Activated B cell treated with CpG ODN at 0.5 μM for 24 hours (primary cell): Measurements from ENCODE around the gene LRIG1. TPM values are rescaled to one million over a fixed set of nuclear protein-coding genes. Genes with fewer than 3 reads are reported as not detected.

Source experiments
- ATAC-seq: fragments of 200-7000 bp; cut with Tn5 transposase; one replicate; pipeline ENCODE4 v1.10.0; 2021; ENCODE audit warnings: low read depth, mild to moderate bottlenecking, moderate library complexity
- CTCF ChIA-PET: fragments of 350-600 bp; sonication (Branson Sonifier 250); formaldehyde crosslinking; loops from one replicate; lab custom pipeline; 2021; ENCODE audit warnings: antibody characterized with exemption; lab: Charles Lee
- POLR2A ChIA-PET: fragments of 350-600 bp; sonication (Branson Sonifier 250); formaldehyde crosslinking; loops from one replicate; lab custom pipeline; 2021; ENCODE audit warnings: antibody characterized with exemption; lab: Charles Lee
- DNase-seq: peaks from one replicate; pipeline ENCODE4 v3.0.0; 2022
- H3K27ac Mint-ChIP-seq: one replicate; pipeline ENCODE4 v1.8.0; 2020; ENCODE audit warnings: mixed read lengths
- H3K27me3 Mint-ChIP-seq: one replicate; pipeline ENCODE4 v1.8.0; 2021; ENCODE audit warnings: mixed read lengths
- H3K36me3 Mint-ChIP-seq: one replicate; pipeline ENCODE4 v1.8.0; 2021; ENCODE audit warnings: low read depth, mixed read lengths
- H3K4me1 Mint-ChIP-seq: one replicate; pipeline ENCODE4 v1.8.0; 2021; ENCODE audit warnings: mixed read lengths
- H3K4me3 Mint-ChIP-seq: one replicate; pipeline ENCODE4 v1.8.0; 2020; ENCODE audit warnings: mild to moderate bottlenecking, mixed read lengths
- H3K9me3 Mint-ChIP-seq: one replicate; pipeline ENCODE4 v1.8.0; 2020; ENCODE audit warnings: mixed read lengths
- CTCF ChIP-seq: fragments of 200-600 bp; IDR thresholded peaks from one replicate; pipeline ENCODE4 v1.8.0; 2022; ENCODE audit warnings: antibody characterized with exemption, mild to moderate bottlenecking
- intact Hi-C: fragments of 100-400 bp; cut with micrococcal nuclease; formaldehyde crosslinking; loops from one replicate; pipeline ENCODE4 v1.15.1; 2024
- total RNA-seq: library from RNA; stranded (reverse); gene quantifications from 2 replicates; pipeline ENCODE4 v1.2.3, GENCODE V29; 2022

Gene LRIG1
- total RNA-seq, 1 donor from 2014 or later, result 9.7 TPM

GRCh38 chr3:66450390-66451022 lies 50.3 kb downstream of the LRIG1 start:
- no peak for DNase-seq
- Mint-ChIP-seq H3K27ac (no peak overlapping the region), H3K27me3 (no peaks in the 10 kb centered on the region), H3K4me1 (no peaks in the 10 kb centered on the region), H3K4me3 (no peak overlapping the region), H3K36me3 (no peaks in the 10 kb centered on the region), H3K9me3 (no peaks in the 10 kb centered on the region)
- intact Hi-C loops, result loop anchor here (2.0 kb wide), 1 partner anchor 16 kb away; no protein-coding TSS in a partner anchor
- POLR2A ChIA-PET, result no interaction called here
- TF ChIP-seq CTCF, result no peak
- CTCF ChIA-PET, result no interaction called here
- ATAC-seq, result no peak

- ATAC-seq, result no peak
- H3K4me1 Mint-ChIP-seq, result no peaks in the 10 kb centered on the region
- intact Hi-C loops, result no loop called here
- CTCF ChIA-PET, result no interaction called here
- POLR2A ChIA-PET, result no interaction called here
- no peak overlapping the region for H3K27ac Mint-ChIP-seq
- no peaks in the 10 kb centered on the region for H3K27me3 Mint-ChIP-seq
- H3K9me3 Mint-ChIP-seq, result no peaks in the 10 kb centered on the region
- no peak overlapping the region for H3K4me3 Mint-ChIP-seq
- H3K36me3 Mint-ChIP-seq, result no peaks in the 10 kb centered on the region
- DNase-seq, result no peak
- TF ChIP-seq CTCF, result no peak
These were observed 51.3 kb downstream of the LRIG1 start for GRCh38 chr3:66449411-66449974.

- DNase-seq (no peak), ATAC-seq (no peak)
- no peak for TF ChIP-seq CTCF
- Mint-ChIP-seq H3K36me3 (no peaks in the 10 kb centered on the region), H3K27me3 (no peaks in the 10 kb centered on the region), H3K4me3 (no peak overlapping the region), H3K4me1 (peaks cover 8% of the 10 kb centered on the region), H3K9me3 (no peaks in the 10 kb centered on the region), H3K27ac (no peak overlapping the region)
- intact Hi-C loops, result no loop called here
- ChIA-PET CTCF (no interaction called here), POLR2A (no interaction called here)
These were observed 56.6 kb downstream of the LRIG1 start for GRCh38 chr3:66444146-66444644.

GRCh38 chr3:66443118-66443803 lies 57.6 kb downstream of the LRIG1 start:
- no peak overlapping the region for H3K4me3 Mint-ChIP-seq
- intact Hi-C loops, result no loop called here
- CTCF ChIA-PET, result no interaction called here
- no peaks in the 10 kb centered on the region for H3K9me3 Mint-ChIP-seq
- DNase-seq, result no peak
- no peak for ATAC-seq
- POLR2A ChIA-PET, result no interaction called here
- H3K4me1 Mint-ChIP-seq, result peaks cover 8% of the 10 kb centered on the region
- TF ChIP-seq CTCF, result no peak
- H3K27ac Mint-ChIP-seq, result no peak overlapping the region
- H3K36me3 Mint-ChIP-seq, result no peaks in the 10 kb centered on the region
- H3K27me3 Mint-ChIP-seq, result no peaks in the 10 kb centered on the region
